ENCODE results near the gene ZNF296.

The ZNF296 gene

DNA sequence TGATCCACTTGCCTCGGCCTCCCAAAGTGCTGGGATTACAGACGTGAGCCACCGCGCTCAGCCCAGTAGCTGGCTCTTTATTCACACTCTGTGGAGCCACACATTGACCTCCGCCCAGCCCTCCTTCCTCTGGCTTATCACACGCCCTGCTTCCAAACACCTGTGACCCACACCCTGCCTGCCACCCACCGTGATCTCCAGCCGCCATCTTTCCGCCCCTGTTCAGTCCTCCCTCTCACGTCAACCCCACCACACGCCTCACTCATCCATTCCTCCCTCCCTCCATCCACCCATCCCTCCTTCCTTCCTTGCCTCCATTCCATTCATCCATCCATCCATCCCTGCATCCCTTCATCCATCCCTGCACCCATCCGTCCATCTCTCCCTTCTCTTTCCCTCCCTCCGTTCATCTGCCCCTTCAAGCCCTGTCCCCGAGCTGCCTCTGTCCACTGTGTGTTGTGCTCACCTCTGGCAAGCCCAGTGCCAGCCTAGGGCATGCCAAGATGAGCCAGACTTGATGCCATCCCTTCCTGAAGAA lies 17.6 kb downstream of the ZNF296 start:
- DNase-seq (ENCODE audit: low read depth), result no peak

DNA sequence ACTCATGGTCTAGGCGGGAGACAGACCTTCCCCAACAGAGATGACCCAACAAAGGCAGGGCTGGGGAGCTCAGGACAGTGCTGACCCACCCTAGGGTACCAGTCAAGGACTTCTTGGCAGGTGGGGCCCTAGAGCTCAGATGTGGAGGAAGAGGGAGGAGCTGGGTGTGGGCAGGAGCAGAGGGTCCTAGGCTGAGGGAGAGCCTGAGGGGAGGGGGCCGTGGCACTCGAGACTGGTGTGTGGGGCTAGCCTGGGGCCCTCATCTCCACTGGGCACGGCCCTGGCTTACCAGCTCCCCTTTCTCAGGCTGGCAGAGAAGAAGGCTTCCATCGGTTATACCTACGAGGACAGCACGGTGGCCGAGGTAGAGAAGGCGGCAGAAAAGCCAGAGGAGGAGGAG lies 18.8 kb downstream of the ZNF296 start:
- no peak for DNase-seq (ENCODE audit: low read depth)

DNA sequence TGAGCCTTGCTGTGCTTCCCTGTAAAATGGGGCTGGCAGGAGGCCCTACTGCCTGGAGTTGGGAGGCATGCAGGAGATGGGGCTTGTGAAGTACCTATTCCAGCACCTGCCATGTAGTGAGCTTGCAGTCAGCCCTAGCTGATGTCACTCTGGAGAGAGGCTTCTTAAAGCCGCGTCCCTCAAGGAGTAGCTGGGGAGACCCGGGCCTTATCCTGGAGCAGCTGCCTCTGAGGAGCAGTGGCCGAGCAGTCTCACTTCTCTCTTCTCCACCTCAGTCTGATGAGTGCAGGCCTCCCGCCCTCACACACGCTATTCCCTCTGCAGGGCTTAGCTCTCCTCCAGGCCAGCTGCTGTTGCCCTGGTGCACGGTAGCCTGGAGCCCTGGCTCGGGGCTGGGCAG lies 19.4 kb downstream of the ZNF296 start:
- DNase-seq (ENCODE audit: low read depth), result no peak

DNA sequence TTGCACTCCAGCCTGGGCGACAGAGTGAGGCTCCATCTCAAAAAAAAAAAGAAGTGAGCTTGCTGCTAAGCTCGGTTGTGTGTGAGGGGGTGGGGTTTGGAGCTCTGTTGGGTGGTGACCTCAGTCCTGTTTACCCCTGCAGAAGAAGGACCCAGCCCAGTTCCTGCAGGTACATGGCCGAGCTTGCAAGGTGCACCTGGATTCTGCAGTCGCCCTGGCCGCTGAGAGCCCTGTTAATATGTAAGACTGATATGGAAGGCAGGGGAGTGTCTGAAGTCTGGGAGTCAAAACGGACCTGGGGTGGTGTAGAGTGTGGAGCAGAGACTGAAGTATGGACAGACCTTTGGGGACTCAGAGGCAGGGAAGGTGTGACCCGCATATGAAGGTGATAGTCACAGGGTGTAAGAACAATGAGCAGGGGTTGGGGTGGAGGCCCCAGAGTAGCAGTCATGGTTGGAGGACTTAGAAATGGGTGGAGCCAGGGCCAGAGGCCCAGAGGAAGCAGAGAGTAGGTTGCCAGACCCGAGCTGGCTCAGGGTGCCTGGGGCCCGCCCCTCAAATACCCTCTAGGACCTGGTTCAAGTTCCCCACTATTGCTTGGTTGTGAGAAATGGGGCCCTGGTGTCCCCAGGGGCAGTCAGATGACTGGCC lies 24.2 kb downstream of the ZNF296 start:
- DNase-seq (ENCODE audit: low read depth), result no peak

DNA sequence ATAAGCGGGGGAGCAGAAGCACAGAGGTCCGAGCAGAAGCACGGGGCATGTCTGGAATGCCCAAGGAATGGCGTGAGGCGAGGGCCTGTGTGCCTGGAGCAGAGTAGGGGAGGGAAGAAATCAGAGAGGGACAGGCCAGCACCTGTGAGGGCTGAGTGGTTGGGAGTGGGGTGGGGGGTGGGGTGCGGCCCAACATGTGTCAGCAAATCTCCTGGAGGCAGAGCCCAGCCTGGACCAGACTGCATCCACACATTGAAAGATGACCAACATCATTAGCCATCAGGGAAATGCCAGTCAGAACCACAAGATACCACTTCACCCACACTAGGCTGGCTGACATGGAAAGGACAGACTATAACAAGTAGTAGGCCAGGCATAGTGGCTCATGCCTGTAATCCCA lies 26.2 kb downstream of the ZNF296 start:
- DNase-seq (ENCODE audit: low read depth), result no peak

DNA sequence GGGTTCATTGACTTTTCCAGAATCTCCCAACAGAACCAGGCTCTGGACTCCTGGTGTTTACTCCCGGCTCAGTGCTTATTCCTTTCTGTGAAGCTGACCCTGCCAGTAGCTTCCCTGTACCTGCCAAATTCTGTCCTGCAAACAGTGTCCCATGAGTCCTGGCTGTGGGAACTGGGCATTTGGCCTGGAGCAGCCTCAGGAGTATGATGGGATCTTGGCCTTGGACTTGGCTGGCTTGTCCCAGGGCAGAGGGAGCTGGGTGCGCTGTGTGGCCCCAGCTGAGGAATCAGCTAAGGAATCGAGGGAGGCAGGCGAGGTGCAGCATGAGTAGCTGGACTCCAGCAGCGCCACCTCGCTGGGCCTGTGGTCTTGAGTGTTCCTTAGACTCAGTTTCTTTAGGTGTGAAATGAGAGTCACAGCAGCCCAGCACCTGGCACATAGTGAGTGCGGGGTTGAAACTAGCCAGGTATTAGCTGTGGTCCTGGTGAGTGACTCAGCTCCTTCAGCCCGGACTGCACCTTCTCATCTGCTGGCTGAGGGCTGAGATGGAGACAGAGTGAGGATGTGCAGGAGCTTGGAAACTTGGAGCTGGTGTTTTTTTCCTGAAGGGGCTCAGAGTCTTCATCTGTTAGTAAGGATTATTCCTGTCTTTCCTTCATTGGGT lies 27.1 kb downstream of the ZNF296 start:
- DNase-seq (ENCODE audit: low read depth), result no peak

DNA sequence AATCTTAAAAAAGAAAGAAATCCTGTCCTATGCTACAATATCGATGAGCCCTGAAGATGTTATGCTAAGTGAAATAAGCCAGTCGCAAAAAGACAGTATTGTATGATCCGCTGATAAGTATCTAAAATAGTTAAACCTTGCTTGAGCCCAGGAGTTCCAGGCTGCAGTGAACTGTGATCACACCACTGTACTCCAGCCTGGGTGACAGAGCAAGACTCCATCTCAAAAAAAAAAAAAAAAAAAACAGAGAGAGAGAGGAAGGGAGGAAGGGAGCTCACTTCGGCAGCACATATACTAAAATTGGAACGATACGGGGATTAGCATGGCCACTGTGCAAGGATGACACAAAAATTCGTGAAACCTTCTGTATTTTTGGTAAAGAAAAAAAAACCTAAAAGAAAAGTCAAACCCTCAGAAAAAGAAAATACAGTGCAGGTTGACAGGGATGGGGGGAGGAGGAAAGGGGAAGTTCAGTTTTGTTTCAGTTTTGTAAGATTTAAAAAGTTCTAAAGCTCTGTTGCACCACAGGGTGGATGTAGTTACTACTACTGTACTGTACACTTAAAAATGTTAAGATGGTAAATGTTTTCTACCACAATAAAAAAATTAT lies 29.0 kb downstream of the ZNF296 start:
- DNase-seq (ENCODE audit: low read depth), result no peak

DNA sequence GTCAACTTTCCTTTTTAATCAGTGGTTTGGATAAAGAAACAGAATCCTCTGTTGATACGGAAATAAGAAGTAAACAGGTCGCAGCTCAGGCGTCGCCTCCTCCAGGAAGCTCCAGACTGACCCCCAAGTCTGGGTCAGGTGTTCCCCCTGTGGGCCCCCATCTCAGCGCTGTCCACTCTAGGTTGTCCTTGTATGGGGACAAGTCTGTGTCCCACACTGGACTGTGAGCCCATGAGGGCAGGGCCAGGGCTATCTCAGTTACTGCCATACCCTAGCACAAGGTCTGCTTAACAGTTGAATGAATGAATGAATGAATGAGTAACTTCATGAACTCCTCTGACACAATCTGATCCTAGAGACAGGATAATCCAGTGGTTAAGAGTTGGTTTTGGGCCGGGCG lies 29.9 kb downstream of the ZNF296 start:
- DNase-seq (ENCODE audit: low read depth), result no peak

DNA sequence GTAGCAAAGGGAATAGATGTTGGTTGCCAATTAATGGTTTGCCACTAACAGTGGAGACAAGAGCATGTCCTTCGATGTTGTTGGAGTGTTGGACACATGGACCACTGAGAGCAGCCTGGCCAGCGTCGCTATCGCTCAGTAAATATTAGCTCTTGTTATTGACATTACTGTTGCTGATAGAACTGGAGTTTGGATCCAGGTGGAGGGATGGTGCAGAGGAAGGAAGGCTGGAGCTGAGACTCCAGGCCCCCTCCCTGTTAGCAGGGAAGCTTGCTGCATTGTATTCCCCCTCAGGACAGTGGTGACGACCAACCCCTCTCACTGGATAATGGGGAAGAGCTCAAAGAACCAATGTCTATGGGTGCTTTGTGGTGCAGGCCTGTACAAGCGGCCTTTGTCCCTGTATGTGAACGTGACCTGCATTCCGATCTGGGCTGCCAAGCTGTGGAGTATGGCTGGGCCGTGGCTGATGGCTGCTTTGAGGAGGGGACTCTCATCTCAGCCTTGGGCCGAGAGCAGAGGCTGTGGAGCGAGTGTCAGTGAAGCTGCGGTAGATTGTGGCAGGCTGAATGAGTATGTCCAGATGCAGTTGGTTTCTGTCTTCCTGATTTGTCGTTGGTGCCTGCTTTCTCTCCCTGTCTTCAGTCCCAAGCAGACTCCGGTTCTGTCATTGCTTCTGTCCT lies 30.5 kb downstream of the ZNF296 start:
- no peak for DNase-seq (ENCODE audit: low read depth)

DNA sequence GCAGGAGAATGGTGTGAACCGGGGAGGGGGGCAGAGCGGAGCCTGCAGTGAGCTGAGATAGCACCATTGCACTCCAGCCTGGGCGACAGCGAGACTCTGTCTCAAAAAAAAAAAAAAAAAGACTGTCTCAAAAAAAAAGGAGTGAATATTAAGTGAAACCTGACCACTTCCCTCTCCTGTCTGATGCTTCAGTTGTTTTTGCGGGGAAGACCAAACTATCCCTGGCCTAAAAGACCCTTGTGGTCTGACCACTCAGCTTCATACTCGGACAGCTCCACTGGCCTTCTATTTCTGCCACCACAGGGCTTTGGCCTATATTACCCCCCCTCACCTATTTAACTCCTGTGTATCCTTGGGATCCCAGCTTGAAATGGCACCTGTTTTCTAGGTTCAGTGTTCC lies 35.2 kb downstream of the ZNF296 start:
- DNase-seq (ENCODE audit: low read depth), result no peak

DNA sequence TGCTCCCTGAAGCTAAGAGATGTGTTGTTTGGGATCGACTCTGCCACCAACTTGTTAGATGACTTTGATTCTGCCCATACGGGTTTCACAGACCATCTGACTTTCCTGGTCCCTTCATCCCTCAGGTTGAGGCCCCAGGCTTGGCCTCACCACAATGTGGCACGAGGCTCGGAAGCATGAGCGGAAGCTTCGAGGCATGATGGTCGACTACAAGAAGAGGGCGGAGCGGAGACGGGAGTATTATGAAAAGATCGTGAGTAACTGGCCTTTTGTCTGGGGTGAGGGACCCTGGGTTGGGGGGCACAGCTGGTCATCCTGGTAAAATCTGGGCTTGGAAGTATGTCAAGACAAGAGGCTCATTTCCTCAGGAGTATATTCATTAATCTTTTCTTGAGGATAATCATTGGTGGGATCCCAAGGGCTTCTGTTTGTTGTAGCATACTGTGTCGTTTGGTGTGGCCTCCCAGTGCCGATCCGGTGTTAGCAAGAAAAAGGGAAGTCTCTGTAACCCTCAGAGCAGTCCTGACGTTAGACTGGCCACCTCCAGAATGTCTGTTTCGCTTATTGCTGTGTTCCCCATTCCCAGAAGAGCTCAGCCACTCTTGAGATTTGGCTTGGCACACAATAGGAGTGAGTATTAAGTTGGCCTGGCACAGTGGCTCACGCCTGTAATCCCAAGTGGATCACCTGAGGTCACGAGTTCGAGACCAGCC lies 36.1 kb downstream of the ZNF296 start:
- no peak for DNase-seq (ENCODE audit: low read depth)

DNA sequence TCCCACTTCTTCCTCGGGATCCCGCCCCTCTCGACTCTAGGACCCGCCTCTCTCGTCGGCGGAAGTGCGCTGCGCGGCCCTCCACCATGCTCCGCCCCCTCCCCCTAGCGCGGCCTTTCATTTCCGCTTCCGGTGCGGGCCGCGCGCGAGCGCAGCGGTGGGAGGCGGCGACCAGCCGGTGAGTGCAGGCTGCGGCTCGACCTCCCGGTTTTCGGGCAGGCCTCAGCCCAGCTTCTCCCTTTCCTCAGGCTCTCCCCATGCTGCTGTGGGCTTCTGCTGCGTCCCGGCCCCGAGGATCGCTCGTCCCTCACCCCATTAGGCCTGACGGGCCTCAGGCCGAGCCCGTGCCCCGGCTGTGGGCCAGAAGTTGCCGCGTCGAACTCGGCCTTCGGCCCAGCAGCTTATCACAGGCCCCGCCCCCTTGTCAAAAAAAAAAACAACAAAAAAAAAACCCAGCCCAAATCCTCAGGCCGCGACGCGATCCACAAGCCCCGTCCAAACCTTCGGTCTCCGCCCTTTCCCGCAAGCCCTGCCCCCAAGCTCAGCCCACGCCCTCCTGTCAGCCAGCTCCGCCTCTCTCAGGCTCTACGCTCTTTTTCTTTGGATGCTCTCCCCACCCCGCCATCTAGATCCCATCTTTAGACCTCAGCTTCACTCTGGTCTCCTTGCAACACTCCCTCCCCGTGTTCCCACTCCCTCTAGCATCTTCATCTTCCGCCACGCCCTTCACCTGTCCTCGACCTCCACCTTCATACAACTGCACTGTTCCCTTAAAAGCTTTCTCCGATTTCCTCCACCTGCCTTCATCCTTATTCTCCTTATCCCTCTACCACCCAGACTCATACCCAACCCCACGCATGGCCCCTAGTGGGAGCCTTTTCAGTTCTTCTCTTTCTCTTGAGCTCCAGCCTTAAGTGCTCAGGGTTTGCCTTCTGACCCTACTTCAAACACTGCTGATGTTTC lies 37.1 kb downstream of the ZNF296 start, which contains the start of gene CLASRP:
CLASRP (plus strand) TSS at position 115 of the 963 bp plus-strand sequence. CDS start 1,168 bp downstream, outside the sequence.
- DNase-seq (ENCODE audit: low read depth), result peak; percentile 88

DNA sequence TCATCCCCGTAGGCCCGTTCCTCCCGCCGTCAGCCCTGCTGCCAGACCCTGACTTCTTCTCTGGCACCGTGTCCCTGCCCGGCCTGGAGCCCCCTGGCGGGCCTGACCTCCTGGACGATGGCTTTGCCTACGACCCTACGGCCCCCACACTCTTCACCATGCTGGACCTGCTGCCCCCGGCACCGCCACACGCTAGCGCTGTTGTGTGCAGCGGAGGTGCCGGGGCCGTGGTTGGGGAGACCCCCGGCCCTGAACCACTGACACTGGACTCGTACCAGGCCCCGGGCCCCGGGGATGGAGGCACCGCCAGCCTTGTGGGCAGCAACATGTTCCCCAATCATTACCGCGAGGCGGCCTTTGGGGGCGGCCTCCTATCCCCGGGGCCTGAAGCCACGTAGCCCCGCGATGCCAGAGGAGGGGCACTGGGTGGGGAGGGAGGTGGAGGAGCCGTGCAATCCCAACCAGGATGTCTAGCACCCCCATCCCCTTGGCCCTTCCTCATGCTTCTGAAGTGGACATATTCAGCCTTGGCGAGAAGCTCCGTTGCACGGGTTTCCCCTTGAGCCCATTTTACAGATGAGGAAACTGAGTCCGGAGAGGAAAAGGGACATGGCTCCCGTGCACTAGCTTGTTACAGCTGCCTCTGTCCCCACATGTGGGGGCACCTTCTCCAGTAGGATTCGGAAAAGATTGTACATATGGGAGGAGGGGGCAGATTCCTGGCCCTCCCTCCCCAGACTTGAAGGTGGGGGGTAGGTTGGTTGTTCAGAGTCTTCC lies 38.7 kb downstream of the ZNF296 start:
- DNase-seq (ENCODE audit: low read depth), result no peak

DNA sequence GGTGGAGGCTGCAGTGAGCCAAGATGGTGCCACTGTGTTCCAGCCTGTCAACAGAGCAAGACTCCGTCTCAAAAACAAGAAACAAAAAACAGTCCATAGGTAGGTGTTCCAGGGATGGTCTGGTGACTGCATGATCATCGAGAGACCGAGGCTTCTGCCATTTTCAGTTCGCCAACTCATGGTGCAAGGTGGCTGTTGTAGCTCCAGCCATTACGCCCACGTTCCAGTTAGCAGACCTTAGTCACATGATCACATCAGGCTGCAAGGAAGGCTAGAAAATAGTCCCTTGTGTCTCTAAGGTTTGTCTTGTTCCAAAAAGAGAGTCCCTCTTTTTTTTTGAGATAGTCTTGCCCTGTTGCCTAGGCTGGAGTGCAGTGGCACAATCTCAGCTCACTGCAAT lies 40.5 kb downstream of the ZNF296 start:
- DNase-seq (ENCODE audit: low read depth), result no peak

DNA sequence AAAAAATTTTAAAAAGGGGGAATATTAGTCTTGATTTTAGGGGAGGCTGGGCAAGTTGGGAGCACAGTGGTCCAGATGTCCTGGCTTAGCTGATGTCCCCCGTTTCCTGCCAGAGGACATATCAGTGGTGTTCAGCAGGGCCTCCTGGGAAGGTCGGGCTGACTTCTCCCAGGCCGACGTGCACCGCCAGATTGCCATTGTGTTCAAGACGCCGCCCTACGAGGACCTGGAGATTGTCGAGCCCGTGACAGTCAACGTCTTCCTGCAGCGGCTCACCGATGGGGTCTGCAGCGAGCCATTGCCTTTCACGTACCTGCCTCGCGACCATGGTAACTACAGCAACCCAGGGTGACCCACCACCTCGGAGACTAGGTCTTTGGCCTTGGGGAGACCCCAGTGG lies 43.9 kb downstream of the ZNF296 start:
- no peak for DNase-seq (ENCODE audit: low read depth)

DNA sequence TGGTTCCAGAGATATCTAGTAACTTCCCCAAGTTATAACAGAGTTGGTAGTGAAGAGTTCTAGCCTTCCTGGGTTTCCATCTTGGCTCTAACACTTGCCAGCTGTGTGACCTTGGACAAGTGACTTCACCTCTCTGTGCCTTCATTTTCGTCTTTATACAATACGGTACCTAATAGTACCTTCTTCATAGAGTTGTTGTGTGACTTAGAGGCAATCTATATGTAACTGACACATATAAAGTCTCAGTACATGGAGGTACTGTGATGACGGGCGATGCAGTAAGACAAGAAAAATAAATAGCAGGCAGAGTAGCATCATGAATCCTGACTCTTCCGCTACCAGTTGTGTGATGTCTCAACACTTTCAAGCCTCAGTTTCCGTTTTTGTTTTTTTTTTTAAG lies 45.5 kb downstream of the ZNF296 start:
- DNase-seq (ENCODE audit: low read depth), result no peak

DNA sequence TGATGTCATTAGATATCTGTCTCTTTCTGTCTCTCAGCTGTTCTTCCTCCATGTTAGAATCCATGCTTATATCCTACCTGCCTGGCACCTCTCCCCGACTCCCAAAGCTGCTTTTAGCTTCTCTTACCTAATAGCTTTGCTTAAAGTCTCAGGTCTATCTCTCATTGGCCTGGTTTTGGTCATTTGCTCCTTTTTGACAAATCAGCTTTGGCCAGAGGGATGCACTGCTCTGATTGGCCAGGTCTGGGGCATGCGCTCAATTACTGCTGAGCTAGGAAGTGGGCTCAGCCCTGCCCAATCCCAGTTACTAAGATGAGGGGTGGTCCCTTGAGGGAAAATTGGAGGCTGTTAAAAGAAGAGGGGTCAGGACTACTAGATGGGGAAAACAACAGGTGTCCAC lies 48.9 kb downstream of the ZNF296 start:
- DNase-seq (ENCODE audit: low read depth), result no peak

DNA sequence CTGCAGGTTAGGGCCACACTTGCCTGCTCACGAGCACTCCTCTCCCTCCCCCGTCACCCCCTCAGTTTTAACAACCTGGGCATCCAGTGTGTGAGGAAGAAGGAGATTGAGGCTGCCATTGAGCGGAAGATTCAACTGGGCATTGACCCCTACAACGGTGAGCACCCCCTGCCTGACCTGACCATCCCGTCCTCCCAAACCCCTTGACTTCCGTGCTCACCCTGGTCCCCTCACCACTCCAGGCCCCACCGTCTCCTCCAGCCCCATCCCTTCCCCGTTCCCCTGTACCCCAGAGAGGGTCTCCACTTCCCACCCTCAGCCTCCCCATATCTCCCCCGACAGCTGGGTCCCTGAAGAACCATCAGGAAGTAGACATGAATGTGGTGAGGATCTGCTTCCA lies 51.0 kb downstream of the ZNF296 start:
- no peak for DNase-seq (ENCODE audit: low read depth)

DNA sequence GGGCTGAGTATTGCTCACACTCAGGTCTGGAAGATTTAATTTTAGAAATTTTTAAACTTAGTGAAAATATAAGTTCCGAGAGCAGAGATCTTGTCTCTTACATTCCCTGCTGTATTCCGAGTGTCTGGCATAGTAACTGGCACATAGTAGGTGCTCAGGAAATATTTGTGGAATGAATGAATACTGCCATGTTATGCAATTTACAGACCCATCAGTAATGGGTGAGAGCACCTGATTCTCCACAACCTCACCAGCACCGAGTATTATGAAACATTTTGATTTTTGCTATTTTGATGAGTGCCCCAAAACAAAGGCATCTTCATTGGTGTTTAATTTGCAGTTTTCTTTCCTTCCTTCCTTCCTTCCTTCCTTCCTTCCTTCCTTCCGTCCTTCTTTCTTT lies 53.2 kb downstream of the ZNF296 start:
- DNase-seq (ENCODE audit: low read depth), result no peak

DNA sequence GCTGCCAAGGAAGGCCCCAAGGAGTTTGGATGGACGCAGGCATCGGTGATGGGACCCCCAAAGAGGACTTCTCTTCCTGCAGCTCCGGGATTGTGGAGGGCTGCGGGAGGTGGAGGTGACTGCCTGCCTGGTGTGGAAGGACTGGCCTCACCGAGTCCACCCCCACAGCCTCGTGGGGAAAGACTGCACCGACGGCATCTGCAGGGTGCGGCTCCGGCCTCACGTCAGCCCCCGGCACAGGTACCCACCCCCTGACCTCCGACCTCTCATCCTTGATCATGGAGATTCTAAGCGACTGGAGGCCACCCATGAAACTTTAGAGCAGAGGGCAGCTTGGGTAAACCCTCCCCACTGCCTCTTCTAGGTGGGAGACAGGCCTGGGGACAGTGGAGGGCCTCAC lies 54.3 kb downstream of the ZNF296 start:
- DNase-seq (ENCODE audit: low read depth), result no peak
